HG03159 (cell line): ENCODE data around the gene PGAP6.
"Not testable (repeated sequence)": the region's sequence is repeated elsewhere in the genome, so short reads cannot be mapped to it uniquely, and the experiment has no call there.

Experiments
- ATAC-seq: cut with Tn5 transposase; IDR thresholded peaks from one replicate; pipeline ENCODE4 v1.9.1; 2021; ENCODE audit warnings: mild to moderate bottlenecking, moderate library complexity; ENCODE audit not compliant: unreplicated experiment

The PGAP6 gene

DNA sequence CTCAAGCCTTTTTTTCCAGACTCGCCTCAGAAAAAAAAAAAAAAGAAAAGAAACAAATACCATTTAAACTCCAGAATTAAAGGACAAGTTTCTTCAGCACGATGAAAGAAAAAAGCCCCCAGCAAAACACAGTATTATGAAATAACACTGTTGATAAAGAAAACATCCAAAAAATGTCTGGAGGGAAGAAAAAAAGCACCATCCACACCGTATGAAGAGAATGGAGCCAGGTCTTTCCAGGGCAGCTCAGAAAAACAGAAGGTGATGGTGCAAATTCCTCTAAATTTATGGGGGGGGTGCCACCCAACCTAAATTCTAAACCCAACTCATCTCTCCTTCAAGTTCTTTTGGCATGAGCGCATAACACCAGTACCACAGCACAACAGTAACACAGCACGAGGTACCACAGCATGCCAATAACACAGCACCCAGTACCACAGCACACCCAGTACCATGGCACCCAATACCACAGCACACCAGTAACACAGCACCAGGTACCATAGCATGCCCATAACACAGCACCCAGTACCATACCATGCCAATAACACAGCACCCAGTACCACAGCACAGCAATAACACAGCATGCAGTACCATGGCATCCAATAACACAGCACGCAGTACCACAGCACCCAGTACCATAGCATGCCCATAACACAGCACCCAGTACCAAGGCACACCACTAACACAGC is 48.2 kb downstream of the PGAP6 start:
- ATAC-seq = no peak

DNA sequence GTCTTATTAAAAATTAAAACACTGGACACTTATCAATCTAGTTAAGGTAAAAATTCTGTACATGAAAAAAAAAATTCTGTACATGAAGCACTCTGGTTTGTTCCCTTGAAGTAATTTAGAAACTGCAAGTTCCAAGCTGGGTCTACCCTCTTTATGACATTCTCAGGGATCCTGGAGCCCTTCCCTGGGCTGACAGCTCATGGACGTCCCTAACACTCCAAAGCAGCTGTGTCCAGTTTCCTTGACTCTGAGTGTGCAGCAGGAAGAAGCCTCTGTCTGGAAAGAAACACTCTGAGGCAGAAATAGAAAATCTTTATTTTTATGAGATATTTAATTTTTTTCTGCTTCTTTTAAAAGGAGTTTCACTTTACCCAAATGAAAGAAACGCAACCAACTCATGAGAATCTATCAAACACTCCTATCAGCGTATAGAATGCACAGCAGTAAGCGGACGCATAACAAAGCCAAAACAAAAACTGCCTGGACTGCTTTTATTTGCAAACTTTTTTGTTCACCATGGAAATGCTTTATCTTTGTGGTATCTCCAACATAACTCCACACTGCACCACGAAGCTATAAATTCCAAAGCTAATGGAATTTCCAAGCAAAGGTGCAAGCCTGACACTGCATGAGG is 50.5 kb downstream of the PGAP6 start:
- ATAC-seq = not testable (repeated sequence)

DNA sequence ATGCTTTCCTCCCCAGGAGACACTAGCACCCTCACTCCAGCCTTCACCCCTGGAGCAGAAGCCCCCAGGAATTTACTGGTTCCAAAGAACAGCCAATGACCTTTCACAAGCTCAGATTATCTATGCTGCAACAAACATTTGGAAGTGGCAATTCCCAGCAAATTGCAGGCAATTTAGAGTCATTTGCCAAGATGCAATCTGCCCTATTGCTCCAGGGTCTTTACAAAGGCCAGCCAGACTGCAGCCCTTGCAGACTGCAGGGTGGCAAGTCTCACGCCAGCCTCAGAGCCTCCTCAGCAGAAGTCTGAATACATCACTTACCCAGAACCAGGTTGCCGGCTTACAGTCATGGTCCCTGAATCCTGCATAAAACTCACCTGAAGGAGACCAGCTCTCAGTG is 51.0 kb downstream of the PGAP6 start:
- no peak for ATAC-seq

DNA sequence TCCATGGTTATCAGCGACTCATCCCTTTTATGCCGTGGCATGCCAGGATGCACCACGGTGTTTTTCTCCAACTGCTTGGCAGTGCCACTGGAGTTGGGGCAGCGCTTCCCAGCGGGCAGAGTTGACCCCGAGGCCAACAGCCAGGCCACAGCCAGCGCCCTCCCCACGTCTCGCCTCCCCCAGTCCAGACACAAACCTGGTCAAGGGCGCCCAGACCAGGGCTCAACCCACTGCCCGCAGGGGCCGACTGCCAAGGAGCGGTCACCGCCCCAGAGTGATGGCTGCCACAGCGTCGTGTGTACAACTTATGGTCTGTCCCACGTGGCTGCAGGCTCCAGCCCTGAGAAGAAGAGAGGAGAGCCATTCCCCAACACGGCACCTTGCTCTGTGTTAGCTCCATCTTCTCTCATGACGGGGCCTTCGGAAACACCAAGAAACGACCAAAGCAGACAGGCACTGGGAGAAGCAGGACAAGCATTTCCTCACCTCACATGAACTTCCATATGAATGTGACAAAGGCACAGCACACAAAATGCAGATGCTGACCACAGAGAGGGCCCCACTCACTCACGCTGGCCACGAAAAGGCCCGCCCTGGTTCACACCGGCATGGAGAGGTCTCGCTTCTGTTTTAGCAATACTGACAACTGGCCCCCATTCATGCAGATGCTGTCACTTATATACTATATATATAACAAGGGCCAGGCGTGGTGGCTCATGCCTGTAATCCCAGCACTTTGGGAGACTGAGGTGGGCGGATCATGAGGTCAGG is 56.2 kb downstream of the PGAP6 start:
- ATAC-seq = no peak

DNA sequence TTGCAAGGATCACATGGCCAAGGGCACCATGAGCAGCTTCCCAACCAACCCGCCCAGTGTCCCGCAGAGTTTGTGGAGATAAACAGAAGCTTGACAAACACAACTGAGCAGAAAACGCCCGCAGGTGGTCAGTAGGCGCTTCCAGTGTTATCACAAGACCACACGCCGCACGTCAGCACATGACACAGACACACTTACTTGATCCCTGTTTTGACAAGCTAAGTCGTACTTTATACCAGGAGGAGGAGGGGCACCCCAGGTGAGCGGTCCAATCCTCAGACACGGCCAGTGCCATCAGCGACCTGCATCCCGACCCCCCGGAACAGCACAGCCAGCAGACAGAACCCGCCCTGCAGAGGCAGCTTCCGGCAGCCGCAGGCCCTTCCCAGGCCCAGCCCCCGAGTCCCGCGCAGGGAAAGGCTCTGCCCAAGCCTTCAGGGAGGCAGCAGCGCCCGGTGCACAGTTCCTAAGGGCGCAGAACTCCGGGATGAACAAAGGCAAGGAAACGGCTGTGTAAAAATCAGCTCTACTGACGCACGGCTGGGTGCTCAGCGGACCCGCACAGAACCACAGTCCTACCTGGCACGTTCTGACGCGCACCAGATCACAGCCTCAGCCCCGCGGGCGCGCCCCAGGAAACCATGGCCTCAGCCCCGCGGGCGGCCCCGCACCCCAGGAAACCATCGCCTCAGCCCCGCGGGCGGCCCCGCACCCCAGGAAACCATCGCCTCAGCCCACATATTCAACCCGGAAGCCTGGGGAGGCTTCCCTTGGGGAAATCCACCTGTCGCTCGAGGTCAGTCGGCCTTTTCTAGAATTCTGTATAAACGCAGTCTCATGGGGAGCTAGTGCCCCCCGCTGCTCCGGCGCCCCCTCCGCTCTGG is 57.1 kb downstream of the PGAP6 start:
- ATAC-seq = no peak

DNA sequence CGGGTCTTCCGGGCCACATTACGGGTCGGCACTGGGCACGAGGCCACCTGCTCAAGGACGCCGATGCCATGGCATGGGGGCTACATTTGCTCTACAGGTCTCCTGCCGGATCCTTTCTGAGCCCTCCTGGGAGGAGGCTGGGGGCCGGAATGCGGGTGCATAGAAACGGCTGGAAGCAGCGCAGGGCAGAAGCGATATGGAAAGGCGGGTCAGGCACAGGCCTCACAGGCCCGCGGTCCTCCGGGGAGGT is 57.7 kb downstream of the PGAP6 start:
- no peak for ATAC-seq

DNA sequence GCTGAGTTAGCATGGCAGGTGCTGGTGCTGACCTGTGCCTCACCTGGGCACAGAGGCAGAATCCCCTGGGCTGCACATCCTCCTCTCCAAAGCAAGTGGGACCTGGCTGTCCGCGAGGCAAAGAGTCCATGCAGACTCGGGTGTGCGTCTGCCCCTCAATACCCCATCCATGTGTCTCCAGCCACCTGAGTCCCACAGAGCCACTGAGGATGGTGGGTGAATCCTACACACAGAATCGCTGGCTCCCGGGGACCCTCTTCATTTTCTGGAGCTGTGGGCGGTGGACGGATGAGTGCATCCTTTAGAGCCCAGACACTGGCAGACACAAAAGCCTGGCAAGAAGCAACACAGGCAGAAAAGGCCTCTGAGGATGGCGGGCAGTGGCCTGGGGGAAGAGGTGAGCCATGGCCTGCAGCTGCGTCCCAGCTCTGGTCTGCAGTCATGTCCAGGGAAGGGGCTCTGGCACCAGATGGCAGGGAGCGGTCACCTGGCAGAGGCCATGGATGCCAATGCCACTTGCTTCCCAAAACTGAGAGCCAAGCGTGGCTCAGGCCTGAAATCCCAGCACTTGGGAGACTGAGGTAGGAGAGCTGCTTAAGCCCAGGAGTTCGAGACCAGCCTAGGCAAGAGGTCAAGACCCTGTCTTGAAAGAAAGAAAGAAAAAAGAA is 59.2 kb downstream of the PGAP6 start:
- ATAC-seq = no peak

DNA sequence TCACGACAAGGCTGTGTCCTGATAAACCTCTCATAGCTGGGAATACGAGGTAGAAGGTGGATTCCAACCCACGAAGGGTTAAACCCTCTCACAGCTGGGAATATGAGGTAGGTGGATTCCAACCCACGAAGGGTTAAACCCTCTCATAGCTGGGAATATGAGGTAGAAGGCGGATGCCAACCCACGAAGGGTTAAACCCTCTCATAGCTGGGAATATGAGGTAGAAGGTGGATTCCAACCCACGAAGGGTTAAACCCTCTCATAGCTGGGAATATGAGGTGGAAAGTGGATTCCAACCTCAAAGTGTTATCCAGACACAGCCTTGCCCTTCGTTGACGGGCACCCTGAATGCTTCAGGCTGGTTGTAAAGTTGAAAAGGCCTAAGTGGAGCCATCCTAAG is 60.2 kb downstream of the PGAP6 start:
- ATAC-seq = no peak
